IMR-90 (cell line): ENCODE data around the gene CLEC9A. TPM values are rescaled to one million over a fixed set of nuclear protein-coding genes. Genes with fewer than 3 reads are reported as not detected.

Experiments used
- ATAC-seq: fragments of 200-7000 bp; cut with Tn5 transposase; 2 replicates; pipeline ENCODE4 v1.9.1; 2020; ENCODE audit warnings: low read depth, mild to moderate bottlenecking, moderate library complexity
- BruUV-seq: library from RNA; stranded (reverse); fragments of 400-500 nt; replicated peaks from 2 replicates; lab custom pipeline; 2021; lab: Mats Ljungman, UMichigan
- CTCF ChIA-PET: fragments of 300-600 bp; formaldehyde crosslinking; extraction: SDS; loops from one replicate; lab custom pipeline; 2021; ENCODE audit warnings: antibody characterized with exemption; lab: Yijun Ruan, JAX
- POLR2A ChIA-PET: fragments of 300-600 bp; sonication (Branson Sonifier 250); formaldehyde crosslinking; loops from one replicate; lab custom pipeline; 2022; ENCODE audit warnings: antibody characterized with exemption; ENCODE audit not compliant: unreplicated experiment; lab: Charles Lee
- DNase-seq: peaks from one replicate; pipeline ENCODE4 v3.0.0; 2013
- H2AFZ ChIP-seq: replicated peaks from 2 replicates; pipeline ENCODE3; 2013; ENCODE audit warnings: low read length, mild to moderate bottlenecking; ENCODE audit not compliant: poor library complexity
- H2AK5ac ChIP-seq: 2 replicates; pipeline ENCODE4 v1.6.1; 2013; ENCODE audit warnings: low read depth, low read length, inconsistent platforms
- H2AK9ac ChIP-seq: replicated peaks from 2 replicates; pipeline ENCODE3; 2013; ENCODE audit warnings: mild to moderate bottlenecking, low read depth, low read length, moderate library complexity; ENCODE audit not compliant: poor library complexity
- H2BK120ac ChIP-seq: 2 replicates; pipeline ENCODE4 v1.6.1; 2013; ENCODE audit warnings: low read depth, low read length, inconsistent platforms
- H2BK15ac ChIP-seq: 3 replicates; pipeline ENCODE4 v1.6.1; 2013; ENCODE audit warnings: low read depth, low read length, inconsistent platforms
- H2BK20ac ChIP-seq: 2 replicates; pipeline ENCODE4 v1.6.1; 2013; ENCODE audit warnings: low read depth, mild to moderate bottlenecking, inconsistent platforms, low read length, moderate library complexity
- H2BK5ac ChIP-seq: 2 replicates; pipeline ENCODE4 v1.6.1; 2013; ENCODE audit warnings: mild to moderate bottlenecking, low read depth, low read length, inconsistent platforms; ENCODE audit not compliant: poor library complexity, severe bottlenecking
- H3K14ac ChIP-seq: replicated peaks from 2 replicates; pipeline ENCODE4 v1.6.1; 2013; ENCODE audit warnings: low read depth, low read length, inconsistent platforms
- H3K18ac ChIP-seq: 2 replicates; pipeline ENCODE4 v1.6.1; 2013; ENCODE audit warnings: low read depth, low read length, control low read depth
- H3K23ac ChIP-seq: 2 replicates; pipeline ENCODE4 v1.6.1; 2013; ENCODE audit warnings: low read depth, low read length, inconsistent platforms
- H3K27ac ChIP-seq: 2 replicates; pipeline ENCODE4 v1.5.1; 2013; ENCODE audit warnings: mild to moderate bottlenecking, control low read depth, low read length; ENCODE audit not compliant: insufficient read depth
- H3K27me3 ChIP-seq: 2 replicates; pipeline ENCODE4 v1.6.1; 2013; ENCODE audit warnings: low read length; ENCODE audit not compliant: control insufficient read depth, insufficient read depth
- H3K36me3 ChIP-seq: 2 replicates; pipeline ENCODE4 v1.6.1; 2013; ENCODE audit warnings: low read length, mixed read lengths; ENCODE audit not compliant: control insufficient read depth, insufficient read depth
- H3K4ac ChIP-seq: 2 replicates; pipeline ENCODE4 v1.6.1; 2013; ENCODE audit warnings: low read depth, low read length, inconsistent platforms
- H3K4me1 ChIP-seq: 2 replicates; pipeline ENCODE4 v1.6.1; 2013; ENCODE audit warnings: low read length, mixed read lengths; ENCODE audit not compliant: control insufficient read depth, insufficient read depth
- H3K4me2 ChIP-seq: 2 replicates; pipeline ENCODE4 v1.6.1; 2013; ENCODE audit warnings: low read depth, mild to moderate bottlenecking, control low read depth, low read length, moderate library complexity
- H3K4me3 ChIP-seq: 2 replicates; pipeline ENCODE4 v1.5.1; 2013; ENCODE audit warnings: low read depth, mild to moderate bottlenecking, control low read depth, low read length, moderate library complexity; ENCODE audit not compliant: insufficient read depth
- H3K56ac ChIP-seq: 2 replicates; pipeline ENCODE4 v1.6.1; 2013; ENCODE audit warnings: low read length, inconsistent platforms; ENCODE audit not compliant: insufficient read depth; ENCODE audit errors: extremely low read depth
- H3K79me1 ChIP-seq, 2 experiments: 2 replicates each; pipeline ENCODE4 v1.6.1; 2013; ENCODE audit warnings: low read length in 2 of 2, inconsistent platforms in 1 of 2, low read depth in 1 of 2
- H3K9ac ChIP-seq: 2 replicates; pipeline ENCODE4 v1.6.1; 2013; ENCODE audit warnings: low read depth, low read length, control low read depth
- H3K9me1 ChIP-seq: 2 replicates; pipeline ENCODE4 v1.6.1; 2013; ENCODE audit warnings: low read length, inconsistent platforms; ENCODE audit not compliant: insufficient read depth
- H3K9me3 ChIP-seq: 2 replicates; pipeline ENCODE4 v1.6.1; 2013; ENCODE audit warnings: low read length; ENCODE audit not compliant: control insufficient read depth, insufficient read depth
- H4K20me1 ChIP-seq: 2 replicates; pipeline ENCODE4 v1.6.1; 2013; ENCODE audit warnings: low read length, inconsistent platforms; ENCODE audit not compliant: insufficient read depth
- H4K5ac ChIP-seq: 2 replicates; pipeline ENCODE4 v1.6.1; 2013; ENCODE audit warnings: mild to moderate bottlenecking, low read depth, low read length, control low read depth
- H4K8ac ChIP-seq, 2 experiments: 2 replicates each; pipeline ENCODE4 v1.6.1; 2013; ENCODE audit warnings: low read depth in 2 of 2, low read length in 2 of 2, control low read depth in 1 of 2, inconsistent platforms in 1 of 2
- H4K91ac ChIP-seq: 2 replicates; pipeline ENCODE4 v1.6.1; 2013; ENCODE audit warnings: low read depth, low read length, inconsistent platforms; ENCODE audit not compliant: insufficient read depth
- BHLHE40 ChIP-seq: fragments of 150-350 bp; IDR thresholded peaks from 2 replicates; pipeline ENCODE4 v1.6.1; 2016; ENCODE audit warnings: mild to moderate bottlenecking, low read depth, low read length
- CEBPB ChIP-seq: IDR thresholded peaks from 2 replicates; pipeline ENCODE4 v1.6.1; 2012; ENCODE audit warnings: low read depth, low read length, improper control_type of control experiment
- CHD1 ChIP-seq: IDR thresholded peaks from 2 replicates; pipeline ENCODE4 v1.6.1; 2012; ENCODE audit warnings: low read depth, low read length, improper control_type of control experiment
- ELK1 ChIP-seq: fragments of 150-350 bp; IDR thresholded peaks from 2 replicates; pipeline ENCODE4 v1.6.1; 2016; ENCODE audit warnings: low read depth, mild to moderate bottlenecking, low read length, moderate library complexity, borderline replicate concordance
- FOS ChIP-seq: fragments of 150-350 bp; IDR thresholded peaks from 2 replicates; pipeline ENCODE4 v1.6.1; 2016; ENCODE audit warnings: low read depth, low read length
- MAFK ChIP-seq: IDR thresholded peaks from 2 replicates; pipeline ENCODE4 v1.6.1; 2012; ENCODE audit warnings: low read depth, low read length, improper control_type of control experiment
- MAZ ChIP-seq: IDR thresholded peaks from 2 replicates; pipeline ENCODE4 v1.6.1; 2012; ENCODE audit warnings: low read depth, mild to moderate bottlenecking, low read length, improper control_type of control experiment, moderate library complexity, borderline replicate concordance
- MXI1 ChIP-seq: IDR thresholded peaks from 2 replicates; pipeline ENCODE4 v1.6.1; 2012; ENCODE audit warnings: low read depth, mild to moderate bottlenecking, low read length, moderate library complexity, borderline replicate concordance
- NFE2L2 ChIP-seq: fragments of 150-350 bp; IDR thresholded peaks from 2 replicates; pipeline ENCODE4 v1.6.1; 2016; ENCODE audit warnings: low read depth, mild to moderate bottlenecking, low read length
- POLR2A ChIP-seq: IDR thresholded peaks from 2 replicates; pipeline ENCODE4 v1.6.1; 2012; ENCODE audit warnings: mild to moderate bottlenecking, low read depth, low read length
- RAD21 ChIP-seq: IDR thresholded peaks from 2 replicates; pipeline ENCODE4 v1.6.1; 2012; ENCODE audit warnings: low read length, improper control_type of control experiment
- RCOR1 ChIP-seq: IDR thresholded peaks from 2 replicates; pipeline ENCODE4 v1.6.1; 2012; ENCODE audit warnings: mild to moderate bottlenecking, low read length, improper control_type of control experiment; ENCODE audit not compliant: insufficient replicate concordance
- SMC3 ChIP-seq: fragments of 150-350 bp; IDR thresholded peaks from 2 replicates; pipeline ENCODE4 v1.6.1; 2016; ENCODE audit warnings: low read depth, mild to moderate bottlenecking, antibody characterized with exemption, low read length, moderate library complexity
- USF2 ChIP-seq: fragments of 150-350 bp; IDR thresholded peaks from 2 replicates; pipeline ENCODE4 v1.6.1; 2017; ENCODE audit warnings: mild to moderate bottlenecking, antibody characterized with exemption, low read length, low read depth
- WGBS, 2 experiments: methylation state at CpG; one replicate each; pipeline versions ENCODE4 v1.1.5 to v1.1.7; 2013; ENCODE audit warnings: missing lambda C conversion rate in 2 of 2; ENCODE audit not compliant: insufficient read length in 1 of 2; ENCODE audit errors: extremely low coverage in 2 of 2; 5-methylcytosine and 5-hydroxymethylcytosine counted together
- dilution Hi-C: fragments of 300-500 bp; cut with HindIII; formaldehyde crosslinking; loops from one replicate; pipeline ENCODE4 v1.14.3; 2018; ENCODE audit warnings: low sequenced_read_pairs; ENCODE audit not compliant: unreplicated experiment
- in situ Hi-C: fragments of 300-500 bp; cut with MboI; formaldehyde crosslinking; loops from 3 replicates; pipeline ENCODE4 v1.14.3; 2019; ENCODE audit warnings: low sequenced_read_pairs, inconsistent platforms, mixed read lengths
- intact Hi-C: fragments of 100-400 bp; cut with micrococcal nuclease; formaldehyde crosslinking; loops from 2 replicates; pipeline ENCODE4 v1.10.0; 2022
- polyA plus RNA-seq, 3 experiments: library from polyadenylated mRNA; depleted of rRNA; stranded (reverse); fragments of >200 nt; gene quantifications; 2 replicates each; pipeline ENCODE4 v1.2.3, GENCODE V29; 2012; ENCODE audit warnings: low replicate concordance in 1 of 3
- total RNA-seq: library from RNA; depleted of rRNA; stranded (reverse); fragments of >200 nt; gene quantifications from 2 replicates; pipeline ENCODE4 v1.2.3, GENCODE V29; 2012
- TF ChIP-seq, protein P1 (sequence below): conservative IDR thresholded peaks from 2 replicates; pipeline ENCODE4 v1.5.1; 2012; ENCODE audit warnings: mild to moderate bottlenecking, low read depth, low read length, improper control_type of control experiment

The CLEC9A gene
- total and polyA plus RNA-seq, 2 of the 4 experiments (the other 2 are of a cell fraction), result not detected

- Histone ChIP-seq H4K91ac (no peak overlapping the region), H3K9ac (no peak overlapping the region), H3K18ac (no peak overlapping the region; the same call in 1 of the 2 replicates), H3K27me3 (peaks cover 2% of the 10 kb centered on the region), H4K8ac (no peak overlapping the region), H2BK15ac (no peak overlapping the region; the same call in 2 of the 3 replicates), H2AFZ (no peak overlapping the region), H3K36me3 (no peaks in the 10 kb centered on the region), H3K56ac (no peak overlapping the region), H3K4me2 (peak overlapping the region; percentile 60), H3K4me1 (peaks cover 5% of the 10 kb centered on the region), H2BK5ac (no peak overlapping the region), H2AK9ac (no peak overlapping the region), H4K5ac (no peak overlapping the region; the same call in 1 of the 2 replicates), H2BK20ac (peak overlapping the region; percentile 29; the same call in 1 of the 2 replicates), H3K23ac (no peak overlapping the region), H3K4ac (peak overlapping the region; percentile 30; the same call in 1 of the 2 replicates), H2AK5ac (peak overlapping the region; percentile 33; the same call in 1 of the 2 replicates), H3K79me1 (no peaks in the 10 kb centered on the region), H3K9me1 (no peaks in the 10 kb centered on the region), H4K20me1 (no peaks in the 10 kb centered on the region), H3K14ac (peak overlapping the region; percentile 48; the same call in 1 of the 2 replicates), H2BK120ac (no peak overlapping the region; the same call in 1 of the 2 replicates), H3K9me3 (no peaks in the 10 kb centered on the region), H3K27ac (no peak overlapping the region), H3K4me3 (no peak overlapping the region)
- no TSS peak for BruUV-seq
- ATAC-seq (no peak), DNase-seq (no peak)
- intact Hi-C loops (loop anchor here (5.0 kb wide), 1 partner anchor 260 kb away; no protein-coding TSS in a partner anchor), in situ Hi-C loops (no loop called here), dilution Hi-C loops (no loop called here)
- ChIA-PET POLR2A (no interaction called here), CTCF (interaction anchor here (0.6 to 1.0 kb wide), 2 partner anchors 140 to 690 kb away, joined by 3 read pairs; no protein-coding TSS in a partner anchor)
- WGBS, 2 experiments, result no CpG with 5 or more reads among the region's 6 CpGs
- TF ChIP-seq USF2, result no peak
- no peak for TF ChIP-seq RCOR1
- TF ChIP-seq NFE2L2, result no peak
- TF ChIP-seq CHD1, result no peak
- no peak for TF ChIP-seq RAD21
- TF ChIP-seq CEBPB, result no peak
- no peak for TF ChIP-seq BHLHE40
- no peak for TF ChIP-seq MXI1
- no peak for TF ChIP-seq POLR2A
- no peak for TF ChIP-seq ELK1
- TF ChIP-seq FOS, result no peak
- no peak for TF ChIP-seq MAZ
- TF ChIP-seq, protein P1, sequence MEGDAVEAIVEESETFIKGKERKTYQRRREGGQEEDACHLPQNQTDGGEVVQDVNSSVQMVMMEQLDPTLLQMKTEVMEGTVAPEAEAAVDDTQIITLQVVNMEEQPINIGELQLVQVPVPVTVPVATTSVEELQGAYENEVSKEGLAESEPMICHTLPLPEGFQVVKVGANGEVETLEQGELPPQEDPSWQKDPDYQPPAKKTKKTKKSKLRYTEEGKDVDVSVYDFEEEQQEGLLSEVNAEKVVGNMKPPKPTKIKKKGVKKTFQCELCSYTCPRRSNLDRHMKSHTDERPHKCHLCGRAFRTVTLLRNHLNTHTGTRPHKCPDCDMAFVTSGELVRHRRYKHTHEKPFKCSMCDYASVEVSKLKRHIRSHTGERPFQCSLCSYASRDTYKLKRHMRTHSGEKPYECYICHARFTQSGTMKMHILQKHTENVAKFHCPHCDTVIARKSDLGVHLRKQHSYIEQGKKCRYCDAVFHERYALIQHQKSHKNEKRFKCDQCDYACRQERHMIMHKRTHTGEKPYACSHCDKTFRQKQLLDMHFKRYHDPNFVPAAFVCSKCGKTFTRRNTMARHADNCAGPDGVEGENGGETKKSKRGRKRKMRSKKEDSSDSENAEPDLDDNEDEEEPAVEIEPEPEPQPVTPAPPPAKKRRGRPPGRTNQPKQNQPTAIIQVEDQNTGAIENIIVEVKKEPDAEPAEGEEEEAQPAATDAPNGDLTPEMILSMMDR, result no peak
- no peak for TF ChIP-seq MAFK
- no peak for TF ChIP-seq SMC3
These were observed 17.7 kb upstream of the CLEC9A start for GRCh38 chr12:10012630-10013330.
